Neural cell (in vitro differentiated cells): ENCODE data around the gene ZFYVE28.

ENCODE experiments used
- CTCF ChIP-seq: fragments of 450-650 bp; IDR thresholded peaks from 2 replicates; pipeline ENCODE4 v1.5.1; 2014; ENCODE audit warnings: antibody characterized with exemption, mild to moderate bottlenecking, moderate library complexity; ENCODE audit not compliant: poor library complexity, severe bottlenecking
- EP300 ChIP-seq: fragments of 450-650 bp; conservative IDR thresholded peaks from 2 replicates; pipeline ENCODE4 v1.6.1; 2014; ENCODE audit warnings: antibody characterized with exemption, mild to moderate bottlenecking, moderate library complexity; ENCODE audit not compliant: poor library complexity, severe bottlenecking
- POLR2AphosphoS5 ChIP-seq: IDR thresholded peaks from 2 replicates; pipeline ENCODE4 v1.6.1; 2012
- REST ChIP-seq: IDR thresholded peaks from 2 replicates; pipeline ENCODE4 v1.6.1; 2012; ENCODE audit warnings: borderline replicate concordance

- TF ChIP-seq CTCF (no peak), POLR2AphosphoS5 (no peak), EP300 (no peak), REST (no peak)
These were observed 85.0 kb downstream of the ZFYVE28 start for GRCh38 chr4:2333356-2333841.
